Keratinocyte (primary cell): ENCODE measurements around the gene LPIN3.

Experiments used
- EZH2 ChIP-seq: IDR thresholded peaks from one replicate; pipeline ENCODE4 v1.6.1; 2012; ENCODE audit warnings: inconsistent platforms, mild to moderate bottlenecking, low read length, moderate library complexity
- TF ChIP-seq, protein P1 (sequence below), 3 experiments: IDR thresholded peaks in 1 of 3; conservative IDR thresholded peaks in 1 of 3; optimal IDR thresholded peaks in 1 of 3; 2 replicates in 2 of 3; 3 replicates in 1 of 3; pipeline versions ENCODE3 to v1.5.1; 2011; ENCODE audit warnings: low read length in 3 of 3, mild to moderate bottlenecking in 3 of 3, moderate library complexity in 2 of 3, control low read depth in 1 of 3, inconsistent platforms in 1 of 3; ENCODE audit not compliant: insufficient read depth in 2 of 3; ENCODE audit errors: extremely low read depth in 1 of 3

DNA sequence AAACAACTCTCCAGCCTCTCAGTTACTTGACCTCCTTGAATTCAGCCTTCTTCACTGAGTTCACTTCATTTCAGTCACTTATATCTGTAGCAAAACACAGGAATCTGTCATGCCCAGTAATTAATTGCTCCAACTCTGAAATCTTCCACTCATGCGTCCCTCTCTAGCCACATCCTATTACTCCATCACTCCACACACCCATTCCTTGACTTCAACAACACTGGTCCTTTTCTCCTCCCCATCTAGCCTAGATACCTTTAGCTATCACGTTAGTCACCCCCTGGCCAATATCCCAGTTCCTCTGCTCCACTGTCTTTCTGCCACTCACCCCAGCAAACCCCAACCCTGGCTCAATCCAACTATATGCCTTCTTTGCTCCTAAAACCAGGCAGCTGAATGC lies 30.8 kb upstream of the LPIN3 start:
- TF ChIP-seq, protein P1, sequence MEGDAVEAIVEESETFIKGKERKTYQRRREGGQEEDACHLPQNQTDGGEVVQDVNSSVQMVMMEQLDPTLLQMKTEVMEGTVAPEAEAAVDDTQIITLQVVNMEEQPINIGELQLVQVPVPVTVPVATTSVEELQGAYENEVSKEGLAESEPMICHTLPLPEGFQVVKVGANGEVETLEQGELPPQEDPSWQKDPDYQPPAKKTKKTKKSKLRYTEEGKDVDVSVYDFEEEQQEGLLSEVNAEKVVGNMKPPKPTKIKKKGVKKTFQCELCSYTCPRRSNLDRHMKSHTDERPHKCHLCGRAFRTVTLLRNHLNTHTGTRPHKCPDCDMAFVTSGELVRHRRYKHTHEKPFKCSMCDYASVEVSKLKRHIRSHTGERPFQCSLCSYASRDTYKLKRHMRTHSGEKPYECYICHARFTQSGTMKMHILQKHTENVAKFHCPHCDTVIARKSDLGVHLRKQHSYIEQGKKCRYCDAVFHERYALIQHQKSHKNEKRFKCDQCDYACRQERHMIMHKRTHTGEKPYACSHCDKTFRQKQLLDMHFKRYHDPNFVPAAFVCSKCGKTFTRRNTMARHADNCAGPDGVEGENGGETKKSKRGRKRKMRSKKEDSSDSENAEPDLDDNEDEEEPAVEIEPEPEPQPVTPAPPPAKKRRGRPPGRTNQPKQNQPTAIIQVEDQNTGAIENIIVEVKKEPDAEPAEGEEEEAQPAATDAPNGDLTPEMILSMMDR (optimal IDR thresholded peaks at IDR 0.05 in 1 of 3, IDR thresholded peaks at IDR 0.05 in 1 of 3, conservative IDR thresholded peaks at IDR 0.05 in 1 of 3; ENCODE audit: extremely low read depth in 1 of 3, insufficient read depth in 2 of 3, low read length in 3 of 3) = no peak
- no peak for TF ChIP-seq EZH2
